KMS-11 (cell line): Measurements from ENCODE around the gene OGFOD3.
A peak's percentile ranks its signal among the peaks of the same experiment; 100 is the strongest.

Source experiments
- H2AFZ ChIP-seq: fragments of 200-600 bp; sonication (generic); 2 replicates; pipeline ENCODE4 v1.6.1; 2016; ENCODE audit warnings: antibody characterized with exemption, mixed run types, low read depth
- H3K27ac ChIP-seq: fragments of 200-600 bp; sonication (generic); 2 replicates; pipeline ENCODE4 v1.6.1; 2016; ENCODE audit warnings: mild to moderate bottlenecking, mixed run types
- H3K27me3 ChIP-seq: fragments of 200-600 bp; sonication (generic); 2 replicates; pipeline ENCODE4 v1.6.1; 2017; ENCODE audit warnings: mild to moderate bottlenecking, low read depth, mixed run types, moderate library complexity; ENCODE audit not compliant: insufficient read depth
- H3K36me3 ChIP-seq: fragments of 200-600 bp; sonication (generic); 2 replicates; pipeline ENCODE4 v1.6.1; 2017; ENCODE audit warnings: mild to moderate bottlenecking, mixed run types; ENCODE audit not compliant: insufficient read depth
- H3K4me1 ChIP-seq: fragments of 200-600 bp; sonication (generic); 2 replicates; pipeline ENCODE4 v1.6.1; 2016; ENCODE audit warnings: mild to moderate bottlenecking, low read depth, mixed run types; ENCODE audit not compliant: poor library complexity, severe bottlenecking
- H3K4me2 ChIP-seq: fragments of 200-600 bp; sonication (generic); 2 replicates; pipeline ENCODE4 v1.7.0; 2016; ENCODE audit warnings: mild to moderate bottlenecking, mixed run types
- H3K4me3 ChIP-seq: fragments of 200-600 bp; sonication (generic); IDR thresholded peaks from 2 replicates; pipeline ENCODE4 v1.6.1; 2017; ENCODE audit warnings: low read depth, low read length, mixed read lengths; ENCODE audit not compliant: insufficient read depth
- H3K79me2 ChIP-seq: fragments of 200-600 bp; sonication (generic); 2 replicates; pipeline ENCODE4 v1.6.1; 2016; ENCODE audit warnings: low read depth, mixed run types; ENCODE audit not compliant: insufficient read depth
- H3K9ac ChIP-seq: fragments of 200-600 bp; sonication (generic); 2 replicates; pipeline ENCODE4 v1.6.1; 2016; ENCODE audit warnings: mild to moderate bottlenecking, mixed run types
- H4K20me1 ChIP-seq: fragments of 200-600 bp; sonication (generic); 2 replicates; pipeline ENCODE4 v1.6.1; 2016; ENCODE audit warnings: mild to moderate bottlenecking, mixed run types; ENCODE audit not compliant: insufficient read depth
- CTCF ChIP-seq: fragments of 200-600 bp; sonication (generic); conservative IDR thresholded peaks from 2 replicates; pipeline ENCODE4 v1.6.1; 2017; ENCODE audit warnings: low read depth, mild to moderate bottlenecking, antibody characterized with exemption, low read length, moderate library complexity, mixed read lengths

OGFOD3 gene

GRCh38 chr17:82424001-82424862 lies 5.8 kb upstream of the OGFOD3 start:
- TF ChIP-seq CTCF: peak; percentile 93
- no peaks in the 10 kb centered on the region for H3K27me3 ChIP-seq
- H2AFZ ChIP-seq: no peak overlapping the region
- no peak overlapping the region for H3K4me3 ChIP-seq
- H3K4me2 ChIP-seq: peak overlapping the region; percentile 3; the same call in 1 of the 2 replicates
- H3K79me2 ChIP-seq: peaks cover 8% of the 10 kb centered on the region; the same call in 1 of the 2 replicates
- no peaks in the 10 kb centered on the region for H4K20me1 ChIP-seq
- no peaks in the 10 kb centered on the region for H3K36me3 ChIP-seq
- no peak overlapping the region for H3K27ac ChIP-seq
- peaks cover 17% of the 10 kb centered on the region for H3K4me1 ChIP-seq
- no peak overlapping the region for H3K9ac ChIP-seq

- Histone ChIP-seq H3K79me2 (peaks cover 13% of the 10 kb centered on the region; the same call in 1 of the 2 replicates), H3K4me3 (no peak overlapping the region), H3K4me2 (peak overlapping the region; percentile 100), H3K4me1 (peaks cover 39% of the 10 kb centered on the region), H2AFZ (peak overlapping the region; percentile 67; the same call in 1 of the 2 replicates), H3K9ac (peak overlapping the region; percentile 72; the same call in 1 of the 2 replicates), H4K20me1 (no peaks in the 10 kb centered on the region), H3K27ac (peak overlapping the region; percentile 31), H3K27me3 (no peaks in the 10 kb centered on the region), H3K36me3 (no peaks in the 10 kb centered on the region)
- TF ChIP-seq CTCF: no peak
Observed at GRCh38 chr17:82419540-82419939, 1.2 kb upstream of the OGFOD3 start.

GRCh38 chr17:82416771-82417170 lies 1.6 kb downstream of the OGFOD3 start:
- peaks cover 13% of the 10 kb centered on the region; the same call in 1 of the 2 replicates for H3K79me2 ChIP-seq
- no peak overlapping the region for H2AFZ ChIP-seq
- H3K27ac ChIP-seq: no peak overlapping the region
- no peak for TF ChIP-seq CTCF
- H3K36me3 ChIP-seq: no peaks in the 10 kb centered on the region
- no peaks in the 10 kb centered on the region for H3K27me3 ChIP-seq
- H3K9ac ChIP-seq: no peak overlapping the region
- H4K20me1 ChIP-seq: no peaks in the 10 kb centered on the region
- H3K4me3 ChIP-seq: no peak overlapping the region
- H3K4me2 ChIP-seq: no peak overlapping the region
- H3K4me1 ChIP-seq: peaks cover 39% of the 10 kb centered on the region

- H3K27me3 ChIP-seq: no peaks in the 10 kb centered on the region
- no peak overlapping the region for H3K9ac ChIP-seq
Observed at GRCh38 chr17:82416264-82416663, 2.1 kb downstream of the OGFOD3 start.

More at GRCh38 chr17:82416264-82416663, 2.1 kb downstream of the OGFOD3 start:
- no peak overlapping the region for H3K4me3 ChIP-seq
- no peak for TF ChIP-seq CTCF
- H2AFZ ChIP-seq: no peak overlapping the region
- peaks cover 13% of the 10 kb centered on the region; the same call in 1 of the 2 replicates for H3K79me2 ChIP-seq
- H3K4me2 ChIP-seq: no peak overlapping the region
- peaks cover 39% of the 10 kb centered on the region for H3K4me1 ChIP-seq
- no peaks in the 10 kb centered on the region for H3K36me3 ChIP-seq
- no peak overlapping the region for H3K27ac ChIP-seq
- H4K20me1 ChIP-seq: no peaks in the 10 kb centered on the region
